ENCODE data around the gene HS3ST2. TPM values are rescaled to one million over a fixed set of nuclear protein-coding genes. Genes with fewer than 3 reads are reported as not detected.

Gene HS3ST2
- total and polyA plus RNA-seq, 2 donors (not counting 3 experiments of a cell fraction or from before 2014, with no cell fraction given), result not detected

DNA sequence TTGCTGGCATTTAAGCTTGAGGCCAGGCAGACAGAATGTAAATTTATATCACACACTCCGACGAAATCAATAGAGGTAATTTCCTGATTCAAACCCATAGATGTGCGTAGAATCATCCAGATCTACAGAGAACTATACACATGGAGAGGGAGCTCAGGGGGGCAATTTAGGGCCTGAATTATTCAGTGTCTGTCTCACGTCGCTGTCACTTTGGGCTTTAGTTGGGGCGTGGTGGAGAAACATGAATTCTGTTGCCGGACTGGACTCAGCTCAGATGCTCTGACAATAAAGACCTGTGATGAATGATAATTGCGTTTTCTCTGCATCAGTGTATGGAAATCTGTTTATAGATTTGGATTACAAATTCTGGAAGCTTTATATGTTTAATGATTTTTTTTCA lies 32.5 kb upstream of the HS3ST2 start:
- intact Hi-C loops (cut with micrococcal nuclease), result no loop called here
- dilution Hi-C loops (cut with MboI; ENCODE audit: extremely low pct_ligation_motif_present, low sequenced_read_pairs), result no loop called here
- Histone ChIP-seq H3K79me2 (ENCODE audit: control insufficient read depth, insufficient read depth, low read length) (no peaks in the 10 kb centered on the region), H3K4me1 (ENCODE audit: control insufficient read depth, extremely low read depth, insufficient read depth, low read length) (no peaks in the 10 kb centered on the region), H3K36me3 (ENCODE audit: control insufficient read depth in 2 of 2, extremely low read depth in 1 of 2, insufficient read depth in 2 of 2, low read length in 2 of 2) (no peaks in the 10 kb centered on the region), H3K9me1 (replicated peaks; ENCODE audit: control insufficient read depth, extremely low read depth, insufficient read depth, low read length) (no peaks in the 10 kb centered on the region), H3K27ac (ENCODE audit: insufficient read depth, low read depth, low read length) (no peak overlapping the region), H3K27me3 (ENCODE audit: control insufficient read depth in 2 of 2, insufficient read depth in 2 of 2, low read length in 2 of 2) (no peaks in the 10 kb centered on the region), H3K9ac (replicated peaks; ENCODE audit: extremely low read depth, insufficient read depth, low read length) (no peak overlapping the region), H2AFZ (ENCODE audit: low read depth, low read length) (no peak overlapping the region), H4K20me1 (replicated peaks; ENCODE audit: control insufficient read depth, extremely low read depth, insufficient read depth, low read length) (no peaks in the 10 kb centered on the region), H3K4me3 (replicated peaks in 1 of 3; ENCODE audit: insufficient read depth in 1 of 3, low read depth in 1 of 3, low read length in 3 of 3) (no peak overlapping the region), H3K4me2 (ENCODE audit: insufficient read depth, low read length) (no peak overlapping the region), H3K9me3 (replicated peaks; ENCODE audit: control insufficient read depth, insufficient read depth, low read length) (no peaks in the 10 kb centered on the region)
- ChIA-PET CTCF (interaction anchor here (2.4 kb wide), 1 partner anchor 10 kb away, joined by 6 read pairs; no protein-coding TSS in a partner anchor), POLR2A (no interaction called here)
- FAIRE-seq (no peak), DNase-seq (ENCODE audit: low read depth, low spot score) (no peak)
- TF ChIP-seq POLR2A (IDR thresholded peaks at IDR 0.05; ENCODE audit: low read depth, low read length) (no peak), POLR2AphosphoS5 (IDR thresholded peaks at IDR 0.05; ENCODE audit: insufficient read depth, low read depth, low read length) (no peak), MYC (IDR thresholded peaks at IDR 0.05; ENCODE audit: low read depth, low read length) (no peak), GATA2 (IDR thresholded peaks at IDR 0.05; ENCODE audit: insufficient read depth, insufficient read length, low read depth, low read length) (no peak), FOS (IDR thresholded peaks at IDR 0.05; ENCODE audit: borderline replicate concordance, insufficient read depth, low read length) (no peak), JUN (IDR thresholded peaks at IDR 0.05; ENCODE audit: borderline replicate concordance, insufficient read depth, insufficient read length, low read depth) (no peak), EZH2 (IDR thresholded peaks at IDR 0.05; ENCODE audit: borderline replicate concordance, low read depth, low read length, severe bottlenecking) (no peak)
- TF ChIP-seq, protein P1, sequence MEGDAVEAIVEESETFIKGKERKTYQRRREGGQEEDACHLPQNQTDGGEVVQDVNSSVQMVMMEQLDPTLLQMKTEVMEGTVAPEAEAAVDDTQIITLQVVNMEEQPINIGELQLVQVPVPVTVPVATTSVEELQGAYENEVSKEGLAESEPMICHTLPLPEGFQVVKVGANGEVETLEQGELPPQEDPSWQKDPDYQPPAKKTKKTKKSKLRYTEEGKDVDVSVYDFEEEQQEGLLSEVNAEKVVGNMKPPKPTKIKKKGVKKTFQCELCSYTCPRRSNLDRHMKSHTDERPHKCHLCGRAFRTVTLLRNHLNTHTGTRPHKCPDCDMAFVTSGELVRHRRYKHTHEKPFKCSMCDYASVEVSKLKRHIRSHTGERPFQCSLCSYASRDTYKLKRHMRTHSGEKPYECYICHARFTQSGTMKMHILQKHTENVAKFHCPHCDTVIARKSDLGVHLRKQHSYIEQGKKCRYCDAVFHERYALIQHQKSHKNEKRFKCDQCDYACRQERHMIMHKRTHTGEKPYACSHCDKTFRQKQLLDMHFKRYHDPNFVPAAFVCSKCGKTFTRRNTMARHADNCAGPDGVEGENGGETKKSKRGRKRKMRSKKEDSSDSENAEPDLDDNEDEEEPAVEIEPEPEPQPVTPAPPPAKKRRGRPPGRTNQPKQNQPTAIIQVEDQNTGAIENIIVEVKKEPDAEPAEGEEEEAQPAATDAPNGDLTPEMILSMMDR (IDR thresholded peaks at IDR 0.05; ENCODE audit: extremely low read depth in 1 of 2, insufficient read depth in 1 of 2, low read depth in 1 of 2, low read length in 2 of 2), result no peak
- TF ChIP-seq, protein P2, sequence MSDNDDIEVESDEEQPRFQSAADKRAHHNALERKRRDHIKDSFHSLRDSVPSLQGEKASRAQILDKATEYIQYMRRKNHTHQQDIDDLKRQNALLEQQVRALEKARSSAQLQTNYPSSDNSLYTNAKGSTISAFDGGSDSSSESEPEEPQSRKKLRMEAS (IDR thresholded peaks at IDR 0.05; ENCODE audit: insufficient read depth, insufficient read length), result no peak
- no TSS peak for BruUV-seq (replicated peaks)

All from endothelial cell of umbilical vein (primary cell).